SJSA1 (cell line): ENCODE measurements around the gene FSD1. TPM values are rescaled to one million over a fixed set of nuclear protein-coding genes. Genes with fewer than 3 reads are reported as not detected.
"Not testable (repeated sequence)": the region's sequence is repeated elsewhere in the genome, so short reads cannot be mapped to it uniquely, and the experiment has no call there.

Source experiments
- DNase-seq, 2 experiments: peaks; one replicate each; pipeline ENCODE4 v3.0.0-alpha.2; 2015 to 2020; ENCODE audit warnings: low spot score in 2 of 2, low read depth in 1 of 2
- H3K27ac ChIP-seq: fragments of 250-450 bp; sonication (Bioruptor Pico); 2 replicates; pipeline ENCODE4 v1.5.1; 2020; ENCODE audit warnings: mild to moderate bottlenecking, moderate library complexity
- H3K27me3 ChIP-seq: fragments of 250-450 bp; sonication (Bioruptor Pico); replicated peaks from 2 replicates; pipeline ENCODE4 v1.5.1; 2020; ENCODE audit warnings: mild to moderate bottlenecking, moderate library complexity
- H3K36me3 ChIP-seq: fragments of 250-450 bp; sonication (Bioruptor Pico); 2 replicates; pipeline ENCODE4 v1.5.1; 2020; ENCODE audit warnings: mild to moderate bottlenecking
- H3K4me1 ChIP-seq: fragments of 250-450 bp; sonication (Bioruptor Pico); replicated peaks from 2 replicates; pipeline ENCODE4 v1.6.1; 2021; ENCODE audit warnings: mild to moderate bottlenecking
- H3K4me3 ChIP-seq: fragments of 250-450 bp; sonication (Bioruptor Pico); 2 replicates; pipeline ENCODE4 v1.5.1; 2020; ENCODE audit warnings: mild to moderate bottlenecking
- H3K9me3 ChIP-seq: fragments of 250-450 bp; sonication (Bioruptor Pico); replicated peaks from 2 replicates; pipeline ENCODE4 v1.5.1; 2020; ENCODE audit warnings: mild to moderate bottlenecking
- total RNA-seq: library from RNA; depleted of rRNA; stranded (reverse); fragments of >200 nt; shearing (Covaris generic); gene quantifications from 2 replicates; pipeline ENCODE4 v1.2.3, GENCODE V29; 2014; rRNA removed

The FSD1 gene
- total RNA-seq, result 4.5 and 6.9 TPM in 2 replicates

DNA sequence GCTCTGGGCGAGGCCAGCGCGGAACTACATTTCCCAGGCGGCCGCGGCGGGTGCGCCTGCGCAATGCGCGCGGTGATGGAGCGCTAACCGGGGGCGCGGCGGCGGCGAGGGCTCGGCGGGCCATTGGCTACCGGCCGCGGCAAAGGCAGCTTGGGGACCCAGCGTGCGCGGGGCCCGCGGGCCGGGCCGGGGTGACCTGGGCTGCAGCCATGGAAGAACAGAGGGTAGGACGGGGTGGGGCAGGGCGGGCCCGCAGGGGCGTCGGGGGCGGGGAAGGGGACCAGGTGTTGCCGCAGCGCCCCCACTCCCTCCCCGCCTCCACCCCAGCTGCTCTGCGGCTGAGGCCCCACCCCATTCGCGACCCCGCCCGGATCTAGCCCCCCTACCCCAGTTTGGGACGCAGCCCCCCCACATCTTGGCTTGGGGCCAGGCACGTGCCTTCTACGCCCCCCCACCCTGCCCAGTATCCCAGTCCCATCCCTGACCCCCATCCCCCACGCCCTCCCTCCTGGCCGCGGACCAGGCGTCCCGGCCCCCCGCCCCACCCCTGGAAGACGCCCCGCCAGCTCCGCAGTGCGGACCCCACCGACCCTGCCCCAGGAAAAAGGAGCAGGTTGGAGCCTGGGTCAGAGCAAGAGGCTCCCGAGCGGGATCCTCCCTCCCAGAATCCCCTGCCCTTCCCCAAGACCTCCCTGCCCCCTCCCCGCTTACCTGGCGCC lies at the start of gene FSD1:
FSD1 (plus strand) TSS at position 61 of the 719 bp plus-strand sequence; CDS start at position 210, 149 bp downstream.
- Histone ChIP-seq H3K36me3 (no peaks in the 10 kb centered on the region), H3K27ac (no peak within 1 kb of the TSS), H3K4me3 (peak within 1 kb of the TSS; percentile 28), H3K27me3 (no peaks in the 10 kb centered on the region), H3K4me1 (no peaks in the 10 kb centered on the region), H3K9me3 (no peaks in the 10 kb centered on the region)
- DNase-seq, result peak in 1 of 2 experiments; percentile 64

DNA sequence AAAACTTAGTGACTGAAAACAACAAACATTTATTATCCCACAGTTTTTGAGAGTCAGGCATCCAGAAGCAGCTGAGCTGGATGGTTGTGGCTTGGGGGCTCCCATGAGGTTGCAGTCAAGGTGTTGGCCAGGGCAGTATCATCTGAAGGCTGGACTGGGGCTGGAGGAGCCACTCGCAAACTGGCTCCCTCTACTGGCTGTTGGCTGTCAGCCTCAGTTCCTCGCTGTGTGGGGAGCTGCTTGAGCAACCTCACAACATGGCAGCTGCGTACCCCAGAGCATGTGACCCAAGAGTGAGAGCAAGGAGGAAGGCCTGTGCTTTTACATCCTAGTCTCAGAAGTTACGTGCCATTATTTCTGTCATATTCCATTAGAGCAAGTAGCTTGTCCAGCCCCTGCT lies 47.8 kb upstream of the FSD1 start:
- Histone ChIP-seq H3K4me1 (no peaks in the 10 kb centered on the region), H3K36me3 (peaks cover 62% of the 10 kb centered on the region)
- no peak for DNase-seq

DNA sequence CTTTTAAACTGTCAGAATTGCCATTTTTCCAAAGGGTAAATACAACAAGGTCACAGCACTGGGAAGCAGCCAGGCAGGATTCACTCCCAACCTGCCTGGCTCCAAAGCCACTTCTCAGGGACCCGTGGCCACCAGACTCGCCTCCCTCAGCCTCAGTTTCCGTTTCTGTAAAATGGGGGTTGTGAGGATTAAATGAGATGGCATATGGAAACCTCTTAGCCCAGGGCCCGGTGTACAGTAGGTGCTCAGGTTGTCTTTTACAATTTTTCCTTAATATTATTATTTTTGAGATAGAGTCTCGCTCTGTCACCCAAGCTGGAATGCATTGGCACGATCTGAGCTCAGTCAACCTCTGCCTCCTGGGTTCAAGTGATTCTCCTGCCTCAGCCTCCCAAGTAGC lies 47.4 kb upstream of the FSD1 start:
- H3K36me3 ChIP-seq, result peaks cover 62% of the 10 kb centered on the region
- peaks cover 20% of the 10 kb centered on the region for H3K9me3 ChIP-seq
- no peak overlapping the region for H3K4me3 ChIP-seq
- no peaks in the 10 kb centered on the region for H3K27me3 ChIP-seq
- H3K4me1 ChIP-seq, result no peaks in the 10 kb centered on the region
- H3K27ac ChIP-seq, result no peak overlapping the region
- DNase-seq, result no peak

More for the DNA sequence above, 47.8 kb upstream of the FSD1 start:
- Histone ChIP-seq H3K27ac (no peak overlapping the region), H3K9me3 (peaks cover 20% of the 10 kb centered on the region), H3K4me3 (no peak overlapping the region), H3K27me3 (no peaks in the 10 kb centered on the region)

DNA sequence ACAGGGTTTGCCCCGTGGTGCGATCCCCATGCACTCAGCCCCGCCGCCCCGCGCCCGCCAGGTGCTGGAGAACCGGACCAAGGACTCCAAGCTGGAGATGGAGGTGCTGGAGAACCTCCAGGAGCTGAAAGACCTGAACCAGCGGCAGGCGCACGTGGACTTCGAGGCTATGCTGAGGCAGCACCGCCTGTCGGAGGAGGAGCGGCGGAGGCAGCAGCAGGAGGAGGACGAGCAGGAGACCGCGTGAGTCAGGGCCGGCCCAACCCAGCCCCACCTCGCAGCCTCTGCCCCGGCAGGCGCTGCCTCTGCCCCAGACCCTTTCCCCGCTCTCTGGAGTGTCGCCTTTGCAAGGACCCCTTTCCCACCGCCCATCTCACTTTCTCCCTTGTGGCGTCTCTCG lies 46.2 kb upstream of the FSD1 start:
- Histone ChIP-seq H3K27ac (no peak overlapping the region), H3K9me3 (peaks cover 19% of the 10 kb centered on the region), H3K4me3 (no peak overlapping the region), H3K27me3 (no peaks in the 10 kb centered on the region), H3K4me1 (no peaks in the 10 kb centered on the region), H3K36me3 (peaks cover 64% of the 10 kb centered on the region)
- DNase-seq, result no peak

DNA sequence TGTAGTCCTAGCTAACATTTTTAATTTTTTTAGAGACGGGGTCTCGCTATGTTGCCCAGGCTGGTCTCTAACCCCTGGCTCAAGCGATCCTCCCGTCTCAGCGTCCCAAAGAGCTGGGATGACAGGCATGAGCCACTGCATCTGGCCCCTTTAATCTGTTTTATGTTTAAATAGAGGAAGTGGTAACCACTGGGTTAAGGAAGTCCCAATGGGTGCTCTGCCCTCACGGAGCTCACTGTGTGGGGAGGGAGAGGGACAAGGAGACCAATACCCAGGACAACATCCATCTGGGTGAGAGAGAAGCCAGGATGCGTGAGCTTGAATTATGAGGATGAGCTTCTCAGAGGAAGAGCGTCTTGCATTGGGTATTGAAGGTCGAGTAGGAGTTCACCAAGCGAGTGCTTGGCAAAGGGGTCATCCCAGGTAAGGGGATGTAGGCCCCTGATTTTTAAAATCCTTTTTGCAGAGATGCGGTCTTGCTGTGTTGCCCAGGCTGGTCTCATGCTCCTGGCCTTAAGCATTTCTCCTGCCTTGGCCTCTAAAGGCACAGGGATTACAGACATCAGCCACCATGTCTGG lies 43.7 kb upstream of the FSD1 start:
- Histone ChIP-seq H3K27me3 (no peaks in the 10 kb centered on the region), H3K4me1 (no peaks in the 10 kb centered on the region)

DNA sequence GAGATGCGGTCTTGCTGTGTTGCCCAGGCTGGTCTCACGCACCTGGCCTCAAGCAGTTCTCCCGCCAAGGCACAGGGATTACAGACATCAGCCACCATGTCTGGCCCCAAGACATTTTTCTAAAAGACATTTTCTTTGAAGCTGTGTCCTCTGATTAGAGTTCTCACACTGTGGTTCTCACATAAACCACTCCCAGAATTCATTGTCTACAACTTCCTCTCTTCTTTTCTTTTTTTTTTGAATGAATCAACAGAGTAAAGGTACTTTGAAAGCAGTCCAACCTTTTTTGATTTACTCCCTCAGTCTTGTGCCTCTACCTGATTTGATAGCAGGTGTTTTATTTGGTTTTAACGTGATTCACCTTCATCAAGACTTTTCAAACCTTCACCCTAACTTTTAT lies 39.6 kb upstream of the FSD1 start:
- H3K27me3 ChIP-seq, result no peaks in the 10 kb centered on the region
- H3K4me1 ChIP-seq, result no peaks in the 10 kb centered on the region
- H3K27ac ChIP-seq, result no peak overlapping the region
- H3K36me3 ChIP-seq, result peaks cover 39% of the 10 kb centered on the region
- no peaks in the 10 kb centered on the region for H3K9me3 ChIP-seq
- no peak overlapping the region for H3K4me3 ChIP-seq
- DNase-seq, result no peak

More for the DNA sequence above, 43.7 kb upstream of the FSD1 start:
- DNase-seq, result no peak
- Histone ChIP-seq H3K27ac (no peak overlapping the region), H3K36me3 (peaks cover 44% of the 10 kb centered on the region), H3K4me3 (no peak overlapping the region), H3K9me3 (0 out of 2 replicates have a peak, but pooled peaks cover 4% of the 10 kb centered on the region)

DNA sequence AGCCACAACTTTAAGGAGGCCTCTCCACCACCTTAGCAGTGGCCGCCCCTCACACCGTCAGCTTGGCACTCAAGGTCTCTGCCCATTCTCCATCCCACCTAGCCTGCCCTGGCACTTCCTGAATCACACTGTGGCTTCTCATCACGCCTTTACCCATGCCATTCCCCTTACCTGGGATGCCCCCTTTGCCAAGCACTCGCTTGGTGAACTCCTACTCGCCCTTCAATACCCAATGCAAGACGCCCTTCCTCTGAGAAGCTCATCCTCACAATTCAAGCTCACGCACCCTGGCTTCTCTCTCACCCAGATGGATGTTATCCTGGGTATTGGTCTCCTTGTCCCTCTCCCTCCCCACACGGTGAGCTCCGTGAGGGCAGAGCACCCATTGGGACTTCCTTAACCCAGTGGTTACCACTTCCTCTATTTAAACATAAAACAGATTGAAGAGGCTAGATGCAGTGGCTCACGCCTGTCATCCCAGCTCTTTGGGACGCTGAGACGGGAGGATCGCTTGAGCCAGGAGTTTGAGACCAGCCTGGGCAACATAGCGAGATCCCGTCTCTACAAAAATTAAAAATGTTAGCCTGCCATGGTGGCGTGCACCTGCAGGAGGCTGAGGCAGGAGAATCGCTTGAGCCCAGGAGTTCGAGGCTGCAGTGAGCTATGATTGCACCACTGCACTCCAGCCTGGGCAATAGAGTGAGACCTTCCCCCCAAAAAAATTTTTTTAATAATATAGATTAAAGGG lies 38.0 kb upstream of the FSD1 start:
- no peak for DNase-seq
- H3K4me3 ChIP-seq, result no peak overlapping the region
- no peaks in the 10 kb centered on the region for H3K9me3 ChIP-seq
- no peak overlapping the region for H3K27ac ChIP-seq
- H3K36me3 ChIP-seq, result peaks cover 31% of the 10 kb centered on the region
- H3K4me1 ChIP-seq, result no peaks in the 10 kb centered on the region
- H3K27me3 ChIP-seq, result no peaks in the 10 kb centered on the region

DNA sequence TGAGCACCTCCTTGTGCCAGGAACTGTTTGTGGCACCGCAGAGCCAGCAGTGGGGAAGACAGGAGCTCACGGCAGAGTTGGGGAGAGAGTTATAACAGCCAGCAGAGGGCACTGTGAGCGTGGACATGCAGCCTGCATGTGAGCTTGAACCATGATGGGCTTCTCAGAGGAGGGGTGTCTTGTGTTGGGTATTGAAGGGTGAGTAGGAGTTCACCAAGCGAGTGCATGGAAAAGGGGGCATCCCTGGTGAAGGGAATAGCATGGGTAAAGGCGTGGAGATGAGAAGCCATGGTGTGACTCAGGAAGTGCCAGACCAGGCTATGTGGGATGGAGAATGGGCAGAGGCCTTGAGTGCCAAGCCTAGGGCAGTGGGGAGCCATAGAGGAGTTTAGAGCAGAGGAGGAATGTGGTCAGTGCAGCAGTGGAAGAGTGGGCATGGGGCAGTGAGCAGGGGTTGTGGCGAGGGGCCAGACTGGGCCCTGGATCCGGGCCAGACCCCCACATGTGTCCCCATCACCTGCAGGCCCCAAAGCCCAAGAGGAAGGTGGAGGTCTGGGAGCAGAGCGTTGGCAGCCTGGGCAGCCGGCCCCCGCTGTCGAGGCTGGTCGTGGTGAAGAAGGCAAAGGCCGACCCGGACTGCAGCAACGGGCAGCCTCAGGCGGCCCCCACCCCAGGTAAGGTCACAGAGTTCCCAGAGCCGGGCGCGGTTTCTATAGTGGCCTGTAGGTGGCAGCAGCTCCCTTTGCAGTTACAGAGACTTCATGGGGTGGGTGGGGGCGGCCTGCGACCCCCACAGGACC lies 37.1 kb upstream of the FSD1 start:
- Histone ChIP-seq H3K4me3 (no peak overlapping the region), H3K9me3 (no peaks in the 10 kb centered on the region), H3K27me3 (no peaks in the 10 kb centered on the region), H3K36me3 (peaks cover 27% of the 10 kb centered on the region), H3K27ac (no peak overlapping the region), H3K4me1 (no peaks in the 10 kb centered on the region)
- peak; percentile 48 to 72 for DNase-seq

DNA sequence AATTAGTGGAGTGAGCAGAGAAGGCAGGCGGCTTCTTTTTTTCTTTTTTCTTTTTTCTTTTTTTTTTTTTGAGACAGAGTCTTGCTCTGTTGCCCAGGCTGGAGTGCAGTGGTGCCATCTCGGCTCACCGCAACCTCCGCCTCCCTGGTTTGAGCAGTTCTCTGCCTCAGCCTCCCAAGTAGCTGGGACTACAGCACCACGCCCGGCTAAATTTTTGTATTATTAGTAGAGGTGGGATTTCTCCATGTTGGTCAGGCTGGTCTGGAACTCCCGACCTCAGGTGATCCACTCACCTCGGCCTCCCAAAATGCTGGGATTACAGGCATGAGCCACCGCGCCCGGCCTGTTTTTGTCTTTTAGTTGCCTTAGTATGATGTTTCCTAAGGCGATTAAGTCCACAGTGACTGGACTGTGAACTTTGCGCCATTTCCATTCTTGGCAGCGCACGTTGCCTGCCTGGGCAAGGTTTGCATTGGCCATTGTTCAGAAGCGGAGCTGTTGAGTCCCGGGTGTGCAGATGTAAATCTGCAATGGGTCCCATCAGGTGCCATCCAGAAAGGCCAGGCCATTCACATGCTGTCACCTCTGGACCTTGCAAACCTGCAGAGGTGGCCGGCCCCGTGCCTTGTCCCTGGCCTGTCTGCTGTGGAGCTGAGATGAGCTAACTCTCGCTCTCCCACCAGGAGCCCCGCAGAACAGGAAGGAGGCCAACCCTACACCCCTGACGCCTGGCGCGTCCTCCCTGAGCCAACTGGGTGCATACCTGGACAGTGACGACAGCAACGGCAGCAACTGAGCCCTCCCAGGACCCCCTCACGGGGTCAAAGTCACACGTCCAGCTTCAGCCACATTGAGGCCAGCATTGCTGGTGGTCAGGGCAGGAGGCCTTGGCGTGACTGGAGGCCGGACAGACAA lies 36.2 kb upstream of the FSD1 start:
- Histone ChIP-seq H3K4me1 (no peaks in the 10 kb centered on the region), H3K4me3 (no peak overlapping the region), H3K36me3 (peaks cover 21% of the 10 kb centered on the region), H3K27ac (no peak overlapping the region), H3K9me3 (no peaks in the 10 kb centered on the region), H3K27me3 (no peaks in the 10 kb centered on the region)
- no peak for DNase-seq

DNA sequence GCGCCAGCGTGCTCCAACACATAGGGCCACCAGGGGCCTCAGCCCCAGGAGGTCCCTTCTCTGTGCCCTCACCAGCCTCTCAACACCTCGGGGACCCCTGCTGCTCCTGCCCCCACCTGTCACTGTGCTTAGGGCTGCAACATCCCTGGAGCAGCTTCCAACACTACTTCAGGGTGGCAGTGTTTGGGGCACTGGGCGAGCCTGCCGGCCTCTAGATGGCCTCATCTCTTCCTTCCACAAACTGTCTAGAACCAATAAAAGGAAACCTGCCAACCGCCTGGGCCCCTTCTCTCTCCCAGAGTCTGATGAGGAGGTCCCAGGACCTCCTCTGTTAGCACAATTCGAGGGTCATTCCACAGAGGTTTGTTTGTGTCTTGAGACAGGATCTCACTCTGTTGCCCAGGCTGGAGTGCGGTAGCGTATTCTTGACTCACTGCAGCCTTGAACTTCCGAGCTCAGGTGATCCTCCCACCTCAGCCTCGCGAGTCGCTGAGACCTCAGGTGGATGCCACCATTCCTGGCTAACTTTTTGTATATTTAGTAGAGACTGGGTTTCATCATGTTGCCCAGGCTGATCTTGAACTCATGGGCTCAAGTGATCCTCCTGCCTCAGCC lies 35.5 kb upstream of the FSD1 start:
- Histone ChIP-seq H3K27me3 (no peaks in the 10 kb centered on the region), H3K4me1 (no peaks in the 10 kb centered on the region), H3K27ac (no peak overlapping the region), H3K9me3 (no peaks in the 10 kb centered on the region), H3K36me3 (peaks cover 19% of the 10 kb centered on the region), H3K4me3 (no peak overlapping the region)
- DNase-seq, result no peak

DNA sequence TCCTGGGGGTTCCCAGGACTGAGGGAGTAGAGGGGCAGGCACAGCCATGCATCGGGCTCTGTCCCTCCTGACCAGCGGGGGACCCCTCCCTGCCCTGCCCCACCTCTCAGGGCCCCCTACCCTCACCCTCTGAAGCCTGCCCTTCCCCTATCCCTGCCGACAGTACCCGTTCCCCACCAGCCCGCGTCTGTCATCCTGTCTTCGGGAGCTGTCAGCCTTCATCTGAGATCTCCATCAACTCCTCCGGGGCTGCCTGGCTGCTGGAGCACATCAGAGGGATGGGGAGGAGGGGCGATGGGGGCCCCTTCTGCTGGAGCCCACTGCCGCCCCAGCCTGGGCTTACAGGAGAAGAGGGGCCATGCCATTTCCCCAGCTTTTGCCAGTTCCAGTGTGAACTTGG lies 31.5 kb upstream of the FSD1 start:
- Histone ChIP-seq H3K27ac (no peak overlapping the region), H3K9me3 (no peaks in the 10 kb centered on the region), H3K36me3 (peaks cover 12% of the 10 kb centered on the region), H3K4me1 (no peaks in the 10 kb centered on the region), H3K4me3 (no peak overlapping the region), H3K27me3 (peaks cover 10% of the 10 kb centered on the region)
- DNase-seq, result no peak

DNA sequence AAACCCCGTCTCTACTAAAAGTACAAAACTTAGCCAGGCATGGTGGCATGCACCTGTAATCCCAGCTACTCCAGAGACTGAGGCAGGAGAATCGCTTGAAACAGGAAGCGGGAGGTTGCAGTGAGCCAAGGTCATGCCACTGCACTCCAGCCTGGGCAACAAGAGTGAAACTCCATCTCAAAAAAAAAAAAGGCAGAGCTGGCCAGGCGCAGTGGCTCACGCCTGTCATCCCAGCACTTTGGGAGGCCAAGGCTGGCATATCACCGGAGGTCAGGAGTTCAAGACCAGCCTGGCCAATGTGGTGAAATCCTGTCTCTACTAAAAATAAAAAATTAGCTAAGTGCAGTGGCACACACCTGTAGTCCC lies 30.1 kb upstream of the FSD1 start:
- H3K4me3 ChIP-seq, H3K27ac ChIP-seq, H3K9me3 ChIP-seq, DNase-seq, H3K4me1 ChIP-seq, H3K36me3 ChIP-seq: not testable (repeated sequence)
- peaks cover 16% of the 10 kb centered on the region for H3K27me3 ChIP-seq
